Measurements from ENCODE around the gene FOXP2.

- TF ChIP-seq CTCF (IDR thresholded peaks at IDR 0.05; ENCODE audit: low read length): no peak
- no peak for TF ChIP-seq EZH2 (IDR thresholded peaks at IDR 0.05; ENCODE audit: borderline replicate concordance, low read length)
Observed at GRCh38 chr7:114413761-114414155, 857 bp upstream of the FOXP2 start.
